Measurements from ENCODE around the gene RAD1. TPM values are rescaled to one million over a fixed set of nuclear protein-coding genes. Genes with fewer than 3 reads are reported as not detected.

Gene RAD1
- total RNA-seq, 2 experiments from 2014 or later = 37.9 to 39.2 TPM

- H3K27ac Mint-ChIP-seq = no peak overlapping the region
Observed at GRCh38 chr5:34944460-34945047, 29.2 kb upstream of the RAD1 start.

GRCh38 chr5:34944044-34944443 is 28.7 kb upstream of the RAD1 start:
- ATAC-seq = no peak
- intact Hi-C loops (cut with micrococcal nuclease) = no loop called here
- peaks cover 45% of the 10 kb centered on the region for H3K36me3 Mint-ChIP-seq (ENCODE audit: low read depth)
- no peak overlapping the region for H3K27ac Mint-ChIP-seq
- H3K9me3 Mint-ChIP-seq = no peaks in the 10 kb centered on the region
- no peaks in the 10 kb centered on the region for H3K27me3 Mint-ChIP-seq
- H3K4me1 Mint-ChIP-seq (ENCODE audit: low read depth) = no peaks in the 10 kb centered on the region
- DNase-seq = no peak
- ChIA-PET POLR2A (interaction anchor here (0.8 to 2.9 kb wide), 2 partner anchors 15 to 29 kb away, joined by 3 to 11 read pairs; partner anchors contain the start of gene DNAJC21), CTCF (interaction anchor here (1.2 to 1.7 kb wide), 3 partner anchors 13 to 59 kb away, joined by 3 to 5 read pairs (median 3); no protein-coding TSS in a partner anchor)
- H3K4me3 Mint-ChIP-seq = no peak overlapping the region
- no peak for TF ChIP-seq CTCF (IDR thresholded peaks at IDR 0.05)

More at GRCh38 chr5:34944460-34945047, 29.2 kb upstream of the RAD1 start:
- Mint-ChIP-seq H3K4me3 (no peak overlapping the region), H3K9me3 (no peaks in the 10 kb centered on the region), H3K27me3 (no peaks in the 10 kb centered on the region), H3K36me3 (ENCODE audit: low read depth) (peaks cover 47% of the 10 kb centered on the region), H3K4me1 (ENCODE audit: low read depth) (no peaks in the 10 kb centered on the region)
- ChIA-PET CTCF (interaction anchor here (0.9 to 1.7 kb wide), 3 partner anchors 12 to 59 kb away, joined by 3 to 5 read pairs (median 3); no protein-coding TSS in a partner anchor), POLR2A (interaction anchor here (0.8 to 2.9 kb wide), 2 partner anchors 15 to 30 kb away, joined by 3 to 11 read pairs; partner anchors contain the start of gene DNAJC21)
- no peak for TF ChIP-seq CTCF (IDR thresholded peaks at IDR 0.05)
- no peak for ATAC-seq
- DNase-seq = no peak
- intact Hi-C loops (cut with micrococcal nuclease) = no loop called here

- no peak for TF ChIP-seq CTCF (IDR thresholded peaks at IDR 0.05)
- DNase-seq (no peak), ATAC-seq (no peak)
- Mint-ChIP-seq H3K27me3 (no peaks in the 10 kb centered on the region), H3K4me3 (no peak overlapping the region), H3K27ac (no peak overlapping the region), H3K36me3 (ENCODE audit: low read depth) (peaks cover 41% of the 10 kb centered on the region), H3K4me1 (ENCODE audit: low read depth) (no peaks in the 10 kb centered on the region), H3K9me3 (no peaks in the 10 kb centered on the region)
- intact Hi-C loops (cut with micrococcal nuclease) = no loop called here
- CTCF ChIA-PET = no interaction called here
- POLR2A ChIA-PET = no interaction called here
Observed at GRCh38 chr5:34941936-34942335, 26.6 kb upstream of the RAD1 start.

GRCh38 chr5:34932947-34933346 is 17.6 kb upstream of the RAD1 start:
- Mint-ChIP-seq H3K27ac (no peak overlapping the region), H3K9me3 (no peaks in the 10 kb centered on the region), H3K4me1 (ENCODE audit: low read depth) (peaks cover 36% of the 10 kb centered on the region), H3K27me3 (no peaks in the 10 kb centered on the region), H3K36me3 (ENCODE audit: low read depth) (peaks cover 34% of the 10 kb centered on the region), H3K4me3 (no peak overlapping the region)
- intact Hi-C loops (cut with micrococcal nuclease) = no loop called here
- TF ChIP-seq CTCF (IDR thresholded peaks at IDR 0.05) = no peak
- ChIA-PET POLR2A (interaction anchor here (1.0 kb wide), 2 partner anchors 16 to 17 kb away, joined by 3 read pairs; partner anchors contain the start of genes BRIX1 and RAD1), CTCF (interaction anchor here (1.2 kb wide), 1 partner anchor 18 kb away, joined by 3 read pairs; the partner anchor contains the start of genes BRIX1 and RAD1)
- DNase-seq (no peak), ATAC-seq (no peak)

GRCh38 chr5:34930870-34931269 is 15.6 kb upstream of the RAD1 start:
- Mint-ChIP-seq H3K27ac (peak overlapping the region; percentile 97), H3K4me1 (ENCODE audit: low read depth) (peaks cover 43% of the 10 kb centered on the region), H3K36me3 (ENCODE audit: low read depth) (peaks cover 33% of the 10 kb centered on the region), H3K27me3 (no peaks in the 10 kb centered on the region), H3K4me3 (peak overlapping the region; percentile 94), H3K9me3 (no peaks in the 10 kb centered on the region)
- DNase-seq (no peak), ATAC-seq (no peak)
- intact Hi-C loops (cut with micrococcal nuclease) = no loop called here
- POLR2A ChIA-PET = interaction anchor here (3.8 kb wide), 1 partner anchor 15 kb away, joined by 70 read pairs; the partner anchor contains the start of genes BRIX1 and RAD1
- TF ChIP-seq CTCF (IDR thresholded peaks at IDR 0.05) = no peak
- CTCF ChIA-PET = interaction anchor here (2.9 kb wide), 1 partner anchor 15 kb away, joined by 13 read pairs; the partner anchor contains the start of genes BRIX1 and RAD1

Measured in activated CD8-positive, alpha-beta T cell treated with anti-CD3 and anti-CD28 coated beads for 36 hours (primary cell).